ENCODE results near the gene PPDPF.

PPDPF gene

DNA sequence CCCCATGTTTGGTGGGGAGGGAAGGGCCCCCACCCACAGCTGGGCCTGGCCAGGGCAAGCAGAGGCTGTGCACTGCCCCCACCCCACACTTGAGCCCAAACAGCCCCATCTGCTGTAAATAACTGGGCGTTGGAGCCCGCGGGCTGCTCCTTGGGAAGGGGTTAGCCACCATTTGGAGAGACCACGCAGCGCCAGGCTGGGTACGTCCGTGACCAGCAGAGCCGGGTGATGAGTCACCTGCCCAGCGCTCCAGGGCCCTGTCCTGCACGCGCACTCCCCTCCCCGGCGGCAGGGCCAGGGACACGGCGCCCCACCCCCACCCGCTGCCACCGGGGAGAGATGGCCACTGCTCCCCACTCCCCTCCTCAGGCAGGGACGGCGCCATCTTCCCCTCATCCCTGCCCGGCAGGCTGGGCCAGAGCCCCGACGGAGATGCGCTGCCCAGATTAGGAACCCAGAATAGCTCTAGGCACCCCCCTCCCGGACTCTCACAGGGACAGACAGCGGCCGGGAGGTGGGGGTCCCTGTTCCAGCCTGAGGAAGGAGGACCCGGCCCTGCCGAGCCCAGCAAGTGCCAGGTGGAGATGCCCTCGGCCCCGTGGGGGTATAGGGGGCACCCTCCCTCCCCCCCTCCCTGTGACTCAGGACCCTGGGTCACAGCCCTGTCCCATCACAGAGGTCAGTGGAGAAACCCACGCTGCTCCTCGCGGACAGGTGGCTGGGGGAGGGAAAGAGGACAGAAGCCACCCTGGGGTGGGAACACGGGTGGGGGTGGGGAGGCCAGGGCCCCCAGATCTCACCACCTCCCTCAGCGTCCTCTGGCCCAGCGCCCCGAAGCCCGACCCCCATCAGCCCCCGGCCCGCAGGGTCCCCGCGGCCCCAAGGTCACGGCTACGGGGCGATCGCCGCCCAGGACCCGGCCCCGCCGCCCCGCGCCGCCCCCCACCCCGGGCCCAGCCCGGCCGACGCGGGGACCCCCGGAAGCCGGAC lies 22.3 kb upstream of the PPDPF start:
- no peak overlapping the region for H3K4me3 ChIP-seq (ENCODE audit: low read depth, low read length)
- peak; percentile 39 for DNase-seq (ENCODE audit: low read depth)
- TF ChIP-seq MAX (IDR thresholded peaks at IDR 0.05; ENCODE audit: low read depth, low read length) = no peak
- no peak for TF ChIP-seq MYC (IDR thresholded peaks at IDR 0.05; ENCODE audit: low read depth, low read length)
- no peak for TF ChIP-seq POLR2A (IDR thresholded peaks at IDR 0.05; ENCODE audit: extremely low read depth, insufficient read length)
- TF ChIP-seq, protein P1, sequence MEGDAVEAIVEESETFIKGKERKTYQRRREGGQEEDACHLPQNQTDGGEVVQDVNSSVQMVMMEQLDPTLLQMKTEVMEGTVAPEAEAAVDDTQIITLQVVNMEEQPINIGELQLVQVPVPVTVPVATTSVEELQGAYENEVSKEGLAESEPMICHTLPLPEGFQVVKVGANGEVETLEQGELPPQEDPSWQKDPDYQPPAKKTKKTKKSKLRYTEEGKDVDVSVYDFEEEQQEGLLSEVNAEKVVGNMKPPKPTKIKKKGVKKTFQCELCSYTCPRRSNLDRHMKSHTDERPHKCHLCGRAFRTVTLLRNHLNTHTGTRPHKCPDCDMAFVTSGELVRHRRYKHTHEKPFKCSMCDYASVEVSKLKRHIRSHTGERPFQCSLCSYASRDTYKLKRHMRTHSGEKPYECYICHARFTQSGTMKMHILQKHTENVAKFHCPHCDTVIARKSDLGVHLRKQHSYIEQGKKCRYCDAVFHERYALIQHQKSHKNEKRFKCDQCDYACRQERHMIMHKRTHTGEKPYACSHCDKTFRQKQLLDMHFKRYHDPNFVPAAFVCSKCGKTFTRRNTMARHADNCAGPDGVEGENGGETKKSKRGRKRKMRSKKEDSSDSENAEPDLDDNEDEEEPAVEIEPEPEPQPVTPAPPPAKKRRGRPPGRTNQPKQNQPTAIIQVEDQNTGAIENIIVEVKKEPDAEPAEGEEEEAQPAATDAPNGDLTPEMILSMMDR (IDR thresholded peaks at IDR 0.05; ENCODE audit: low read depth, low read length) = no peak

DNA sequence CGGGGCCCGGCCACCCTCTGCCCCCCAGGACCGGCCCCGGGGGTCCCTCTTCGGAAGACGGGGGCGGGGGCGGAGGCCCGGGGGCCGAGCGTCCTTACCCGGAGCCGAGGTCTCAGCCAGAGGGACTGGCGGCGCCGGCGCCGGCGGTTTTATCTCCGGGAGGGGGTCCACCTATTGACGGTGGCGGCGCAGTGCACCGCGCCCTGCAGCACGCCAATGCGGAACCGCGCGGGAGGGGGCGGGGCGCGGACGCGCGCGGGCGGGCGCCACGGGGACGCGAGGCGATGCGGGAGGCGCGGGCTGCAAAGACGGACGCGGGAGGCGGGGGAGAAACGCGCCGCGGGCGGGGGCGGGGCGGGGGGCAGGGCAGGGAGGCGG lies 21.6 kb upstream of the PPDPF start, which contains the start of gene EEF1A2:
EEF1A2 (minus strand) TSS at position 124 of the 378 bp plus-strand sequence. CDS start 1,320 bp downstream, outside the sequence.
- TF ChIP-seq MYC (IDR thresholded peaks at IDR 0.05; ENCODE audit: low read depth, low read length) (no peak), MAX (IDR thresholded peaks at IDR 0.05; ENCODE audit: low read depth, low read length) (no peak), POLR2A (IDR thresholded peaks at IDR 0.05; ENCODE audit: extremely low read depth, insufficient read length) (no peak)
- TF ChIP-seq, protein P1 (IDR thresholded peaks at IDR 0.05; ENCODE audit: low read depth, low read length) = no peak
- H3K4me3 ChIP-seq (ENCODE audit: low read depth, low read length) = no peak within 1 kb of the TSS
- DNase-seq (ENCODE audit: low read depth) = no peak

DNA sequence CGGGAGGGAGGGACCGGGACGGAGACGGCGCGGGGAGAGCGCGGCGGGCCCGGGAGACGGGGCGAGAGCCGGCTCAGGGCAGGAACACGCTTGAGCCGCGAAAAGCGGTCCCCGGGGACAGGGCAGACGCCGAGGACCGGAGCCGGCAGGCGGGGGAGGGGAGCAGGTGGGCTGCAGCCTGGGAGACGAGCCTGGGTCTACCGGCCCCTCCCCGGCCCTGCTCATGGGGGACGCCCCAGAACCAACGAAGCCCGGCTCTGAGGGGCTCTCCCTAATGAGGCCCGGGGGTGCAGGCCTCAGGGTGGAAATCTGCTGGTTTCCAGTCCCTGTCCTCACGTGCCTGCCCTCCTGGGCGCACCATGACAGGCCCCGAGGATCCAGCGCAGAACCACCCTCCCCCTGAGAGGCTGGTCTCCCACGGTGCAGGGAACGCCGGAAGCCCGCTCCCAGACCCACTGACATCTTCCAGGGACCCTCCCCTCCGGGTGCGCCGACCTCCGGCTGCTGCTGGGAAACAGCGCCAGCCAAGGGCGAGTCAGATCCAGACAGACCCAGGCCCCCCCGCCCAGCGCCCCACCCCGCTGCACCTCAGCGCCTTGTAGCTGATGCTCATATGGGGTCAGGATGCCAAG lies 21.1 kb upstream of the PPDPF start:
- TF ChIP-seq, protein P1 (IDR thresholded peaks at IDR 0.05; ENCODE audit: low read depth, low read length) = no peak
- TF ChIP-seq POLR2A (IDR thresholded peaks at IDR 0.05; ENCODE audit: extremely low read depth, insufficient read length) = no peak
- TF ChIP-seq MYC (IDR thresholded peaks at IDR 0.05; ENCODE audit: low read depth, low read length) = no peak
- no peak for TF ChIP-seq MAX (IDR thresholded peaks at IDR 0.05; ENCODE audit: low read depth, low read length)
- no peak for DNase-seq (ENCODE audit: low read depth)
- H3K4me3 ChIP-seq (ENCODE audit: low read depth, low read length) = no peak overlapping the region

GRCh38 chr20:63500151-63500901 lies 20.2 kb upstream of the PPDPF start:
- no peak for TF ChIP-seq MAX (IDR thresholded peaks at IDR 0.05; ENCODE audit: low read depth, low read length)
- TF ChIP-seq, protein P1 (IDR thresholded peaks at IDR 0.05; ENCODE audit: low read depth, low read length) = no peak
- no peak for TF ChIP-seq POLR2A (IDR thresholded peaks at IDR 0.05; ENCODE audit: extremely low read depth, insufficient read length)
- no peak for TF ChIP-seq MYC (IDR thresholded peaks at IDR 0.05; ENCODE audit: low read depth, low read length)
- H3K4me3 ChIP-seq (ENCODE audit: low read depth, low read length) = no peak overlapping the region
- DNase-seq (ENCODE audit: low read depth) = no peak
